A549 treated with Hydrocortisone at 1 μM for 4 hours (cell line): ENCODE measurements around the gene KRTAP20-4. TPM values are rescaled to one million over a fixed set of nuclear protein-coding genes. Genes with fewer than 3 reads are reported as not detected.

Source experiments
- total RNA-seq: library from RNA; stranded (reverse); fragments of 200-300 nt; extraction: Qiagen RNA extraction; gene quantifications from 5 replicates; pipeline ENCODE4 v1.2.3, GENCODE V29; 2022

The KRTAP20-4 gene
- total RNA-seq, result not detected in 5 replicates

GRCh38 chr21:30620522-30620921 is at the start of gene KRTAP20-4:
KRTAP20-4 (plus strand) TSS chr21:30620627.

GRCh38 chr21:30590297-30590696 is 30.1 kb upstream of the KRTAP20-4 start, which contains the start of gene KRTAP22-2:
KRTAP22-2 (minus strand) TSS chr21:30590397.

GRCh38 chr21:30592140-30592539 is 28.3 kb upstream of the KRTAP20-4 start, which contains the start of gene KRTAP6-3:
KRTAP6-3 (plus strand) TSS chr21:30592440; CDS start chr21:30592446, 6 bp downstream.

GRCh38 chr21:30598802-30599201 is 21.6 kb upstream of the KRTAP20-4 start, which contains the start of gene KRTAP6-2:
KRTAP6-2 (minus strand) TSS chr21:30598902; CDS start chr21:30598874, 28 bp downstream.

GRCh38 chr21:30600787-30601186 is 19.6 kb upstream of the KRTAP20-4 start, which contains the start of gene KRTAP22-1:
KRTAP22-1 (plus strand) TSS chr21:30601087.

GRCh38 chr21:30613836-30614235 is 6.6 kb upstream of the KRTAP20-4 start, which contains the start of gene KRTAP6-1:
KRTAP6-1 (minus strand) TSS chr21:30613930; CDS start chr21:30613904, 26 bp downstream.

GRCh38 chr21:30616125-30616524 is 4.3 kb upstream of the KRTAP20-4 start, which contains the start of gene KRTAP20-1:
KRTAP20-1 (plus strand) TSS chr21:30616425; CDS start chr21:30616455, 30 bp downstream.

GRCh38 chr21:30634906-30635305 is 14.5 kb downstream of the KRTAP20-4 start, which contains the start of gene KRTAP20-2:
KRTAP20-2 (plus strand) TSS chr21:30635206; CDS start chr21:30635264, 58 bp downstream.

GRCh38 chr21:30642564-30642963 is 22.1 kb downstream of the KRTAP20-4 start, which contains the start of gene KRTAP20-3:
KRTAP20-3 (plus strand) TSS chr21:30642864.

Other genes starting within 250 kb of the KRTAP20-4 start
- not detected in 5 replicates for gene KRTAP13-2, start 248.4 kb upstream of the KRTAP20-4 start, total RNA-seq
- not detected in 5 replicates for gene KRTAP13-1, start 224.6 kb upstream of the KRTAP20-4 start, total RNA-seq
- not detected in 5 replicates for gene KRTAP13-3, start 194.7 kb upstream of the KRTAP20-4 start, total RNA-seq
- gene KRTAP13-4, start 190.4 kb upstream of the KRTAP20-4 start, total RNA-seq, result not detected in 5 replicates
- gene KRTAP15-1, start 180.4 kb upstream of the KRTAP20-4 start, total RNA-seq, result not detected in 5 replicates
- gene KRTAP19-1, start 140.3 kb upstream of the KRTAP20-4 start, total RNA-seq, result not detected in 5 replicates
- not detected in 5 replicates for gene KRTAP19-2, start 133.2 kb upstream of the KRTAP20-4 start, total RNA-seq
- gene KRTAP19-3, start 128.6 kb upstream of the KRTAP20-4 start, total RNA-seq, result not detected in 5 replicates
- not detected in 5 replicates for gene KRTAP19-4, start 123.5 kb upstream of the KRTAP20-4 start, total RNA-seq
- not detected in 5 replicates for gene KRTAP19-5, start 118.5 kb upstream of the KRTAP20-4 start, total RNA-seq
- not detected in 5 replicates for gene KRTAP19-6, start 78.8 kb upstream of the KRTAP20-4 start, total RNA-seq
- not detected in 5 replicates for gene KRTAP19-7, start 59.3 kb upstream of the KRTAP20-4 start, total RNA-seq
- not detected in 5 replicates for gene KRTAP22-2, start 30.2 kb upstream of the KRTAP20-4 start, total RNA-seq
- not detected in 5 replicates for gene KRTAP6-3, start 28.2 kb upstream of the KRTAP20-4 start, total RNA-seq
- gene KRTAP6-2, start 21.7 kb upstream of the KRTAP20-4 start, total RNA-seq, result not detected in 5 replicates
- gene KRTAP22-1, start 19.5 kb upstream of the KRTAP20-4 start, total RNA-seq, result not detected in 5 replicates
- gene KRTAP6-1, start 6.7 kb upstream of the KRTAP20-4 start, total RNA-seq, result not detected in 5 replicates
- gene KRTAP20-1, start 4.2 kb upstream of the KRTAP20-4 start, total RNA-seq, result not detected in 5 replicates
- not detected in 5 replicates for gene KRTAP20-2, start 14.6 kb downstream of the KRTAP20-4 start, total RNA-seq
- not detected in 5 replicates for gene KRTAP20-3, start 22.2 kb downstream of the KRTAP20-4 start, total RNA-seq
- gene KRTAP21-3, start 98.2 kb downstream of the KRTAP20-4 start, total RNA-seq, result not detected in 5 replicates
- not detected in 5 replicates for gene KRTAP21-2, start 126.6 kb downstream of the KRTAP20-4 start, total RNA-seq
- not detected in 5 replicates for gene KRTAP21-1, start 134.8 kb downstream of the KRTAP20-4 start, total RNA-seq
- gene KRTAP8-1, start 192.6 kb downstream of the KRTAP20-4 start, total RNA-seq, result not detected in 5 replicates
- not detected in 5 replicates for gene KRTAP7-1, start 209.1 kb downstream of the KRTAP20-4 start, total RNA-seq